GM12878 (cell line): ENCODE results near the gene TRIM9. TPM values are rescaled to one million over a fixed set of nuclear protein-coding genes. Genes with fewer than 3 reads are reported as not detected.

Experiments used
- ATAC-seq: fragments of 200-7000 bp; cut with Tn5 transposase; 3 replicates; pipeline ENCODE4 v1.9.1; 2020; ENCODE audit warnings: mild to moderate bottlenecking, moderate library complexity
- BruUV-seq: library from RNA; stranded (reverse); fragments of 400-500 nt; replicated peaks from 2 replicates; lab custom pipeline; 2021; lab: Mats Ljungman, UMichigan
- CTCF ChIA-PET: fragments of 300-600 bp; sonication (Branson Sonifier 250); formaldehyde crosslinking; extraction: SDS; loops from one replicate; lab custom pipeline; 2021; ENCODE audit warnings: inconsistent platforms; lab: Yijun Ruan, JAX
- POLR2A ChIA-PET: fragments of 350-600 bp; formaldehyde crosslinking; extraction: SDS; loops from one replicate; lab custom pipeline; 2021; ENCODE audit warnings: inconsistent platforms; lab: Charles Lee
- RAD21 ChIA-PET: fragments of 300-600 bp; sonication (Branson Sonifier 250); formaldehyde crosslinking; loops from one replicate; lab custom pipeline; 2023; ENCODE audit warnings: antibody characterized with exemption; ENCODE audit not compliant: unreplicated experiment; lab: Charles Lee
- SMC1A ChIA-PET: fragments of 300-600 bp; sonication (Branson Sonifier 250); formaldehyde crosslinking; loops from one replicate; lab custom pipeline; 2023; ENCODE audit not compliant: unreplicated experiment, uncharacterized antibody; lab: Charles Lee
- DNase-seq: peaks from one replicate; pipeline ENCODE4 v3.0.0-alpha.2; 2011; ENCODE audit warnings: low read depth, low spot score
- FAIRE-seq: peaks from 3 replicates; lab custom pipeline; 2011; peaks lifted over from hg19 to GRCh38; lab: Jason Lieb, UNC
- H2AFZ ChIP-seq: 2 replicates; pipeline ENCODE4 v1.6.0; 2011; ENCODE audit warnings: low read depth, low read length, control low read depth; ENCODE audit not compliant: control insufficient read depth
- H3K27ac ChIP-seq: 2 replicates; pipeline ENCODE4 v1.5.1; 2011; ENCODE audit warnings: control low read depth; ENCODE audit not compliant: control insufficient read depth, insufficient read depth
- H3K27me3 ChIP-seq, 2 experiments: replicated peaks in 1 of 2; 2 replicates each; pipeline versions ENCODE4 v1.6.0 to v1.6.1; 2011; ENCODE audit warnings: low read length in 1 of 2; ENCODE audit not compliant: control insufficient read depth in 2 of 2, insufficient read depth in 2 of 2
- H3K36me3 ChIP-seq, 2 experiments: 2 replicates each; pipeline ENCODE4 v1.5.1; 2011; ENCODE audit warnings: low read length in 1 of 2; ENCODE audit not compliant: control insufficient read depth in 2 of 2, insufficient read depth in 2 of 2
- H3K4me1 ChIP-seq: 2 replicates; pipeline ENCODE4 v1.6.1; 2011; ENCODE audit warnings: mild to moderate bottlenecking, low read length, moderate library complexity, mixed read lengths; ENCODE audit not compliant: control insufficient read depth, insufficient read depth
- H3K4me2 ChIP-seq: 2 replicates; pipeline ENCODE4 v1.6.0; 2011; ENCODE audit warnings: control low read depth; ENCODE audit not compliant: control insufficient read depth, insufficient read depth
- H3K4me3 ChIP-seq: fragments of 200-600 bp; sonication (generic); 2 replicates; pipeline ENCODE4 v1.5.1; 2016
- H3K79me2 ChIP-seq: 2 replicates; pipeline ENCODE4 v1.6.0; 2011; ENCODE audit warnings: low read length; ENCODE audit not compliant: control insufficient read depth, insufficient read depth
- H3K9ac ChIP-seq: 2 replicates; pipeline ENCODE4 v1.8.0; 2011; ENCODE audit warnings: low read length, control low read depth, mixed read lengths; ENCODE audit not compliant: control insufficient read depth, insufficient read depth
- H3K9me3 ChIP-seq: replicated peaks from 3 replicates; pipeline ENCODE4 v1.5.1; 2011; ENCODE audit warnings: mild to moderate bottlenecking, low read length; ENCODE audit not compliant: control insufficient read depth, insufficient read depth
- H4K20me1 ChIP-seq: 2 replicates; pipeline ENCODE4 v1.6.0; 2011; ENCODE audit not compliant: control insufficient read depth, insufficient read depth
- CUX1 ChIP-seq: IDR thresholded peaks from 2 replicates; pipeline ENCODE4 v1.6.1; 2012; ENCODE audit warnings: improper control_type of control experiment, low read depth, low read length; ENCODE audit not compliant: insufficient replicate concordance
- E4F1 ChIP-seq: fragments of 450-650 bp; IDR thresholded peaks from 2 replicates; pipeline ENCODE4 v1.6.1; 2018; ENCODE audit warnings: borderline replicate concordance, mild to moderate bottlenecking; ENCODE audit not compliant: partially characterized antibody
- HCFC1 ChIP-seq: fragments of 150-350 bp; IDR thresholded peaks from 2 replicates; pipeline ENCODE4 v1.6.1; 2014; ENCODE audit warnings: low read length
- IRF3 ChIP-seq: fragments of 450-650 bp; IDR thresholded peaks from 2 replicates; pipeline ENCODE4 v1.6.1; 2014; ENCODE audit warnings: mild to moderate bottlenecking
- MEF2B ChIP-seq: fragments of 450-650 bp; IDR thresholded peaks from 2 replicates; pipeline ENCODE4 v1.6.1; 2018; ENCODE audit warnings: mild to moderate bottlenecking, moderate library complexity; ENCODE audit not compliant: partially characterized antibody, poor library complexity, severe bottlenecking
- NR2C2 ChIP-seq: IDR thresholded peaks from 2 replicates; pipeline ENCODE4 v1.6.1; 2011; ENCODE audit warnings: borderline replicate concordance, low read depth; ENCODE audit not compliant: control insufficient read depth, insufficient read length
- RFX5 ChIP-seq: IDR thresholded peaks from 2 replicates; pipeline ENCODE4 v1.6.1; 2011; ENCODE audit warnings: low read depth, low read length, improper control_type of control experiment
- SMAD5 ChIP-seq: IDR thresholded peaks from 2 replicates; pipeline ENCODE4 v1.6.1; 2016; ENCODE audit warnings: antibody characterized with exemption, low read depth
- SMC3 ChIP-seq: IDR thresholded peaks from 2 replicates; pipeline ENCODE4 v1.6.1; 2011; ENCODE audit warnings: low read length, improper control_type of control experiment, borderline replicate concordance
- SRF ChIP-seq, 2 experiments: IDR thresholded peaks; 2 replicates each; pipeline ENCODE4 v1.6.1; 2011; ENCODE audit warnings: low read depth in 2 of 2, low read length in 2 of 2, mild to moderate bottlenecking in 1 of 2, moderate library complexity in 1 of 2
- WGBS: methylation state at CpG from one replicate; pipeline ENCODE4 v1.1.6; 2016; ENCODE audit warnings: low lambda C conversion rate; ENCODE audit not compliant: insufficient replicate concordance, insufficient coverage; ENCODE audit errors: missing lambda C conversion rate; 5-methylcytosine and 5-hydroxymethylcytosine counted together
- in situ Hi-C: fragments of 300-500 bp; cut with MboI; formaldehyde crosslinking; loops from 9 replicates; pipeline ENCODE4 v1.14.3; 2018; ENCODE audit warnings: mixed read lengths
- intact Hi-C: fragments of 100-400 bp; cut with micrococcal nuclease; formaldehyde crosslinking; loops from one replicate; pipeline ENCODE4 v1.14.2; 2022; ENCODE audit not compliant: unreplicated experiment
- polyA plus RNA-seq, 11 experiments: library from polyadenylated mRNA; depleted of rRNA in 4 of 11; unstranded in 6 of 11; stranded (reverse) in 5 of 11; fragments of >200 nt; fragmentation: Nextera tagmentation in 4 of 11; fragmentation: Illumina TruSeq in 1 of 11; extraction: Ambion mirVana in 4 of 11; extraction: Trizol in 1 of 11; gene quantifications; 1 replicate in 1 of 11; 2 replicates in 10 of 11; pipeline versions ENCODE4 v1.2.1 to v1.2.3, GENCODE V29; 2011 to 2016; ENCODE audit warnings: inconsistent platforms in 2 of 11, missing spikeins in 2 of 11, low read depth in 1 of 11
- total RNA-seq, 4 experiments: library from RNA; depleted of rRNA in 3 of 4; stranded (reverse); fragments of >200 nt in 3 of 4; fragmentation: Illumina TruSeq in 1 of 4; extraction: Trizol in 1 of 4; gene quantifications; 2 replicates each; pipeline versions ENCODE4 v1.2.1 to v1.2.3, GENCODE V29; 2013 to 2021

Gene TRIM9
- total and polyA plus RNA-seq, 10 of the 15 experiments (the other 5 are each of a cell fraction or from before 2014, with no cell fraction given): 0.04 to 0.18 (median 0.11) TPM; not detected in 2

GRCh38 chr14:51095854-51096823, 1.2 kb upstream of the TRIM9 start:
- ATAC-seq (no peak; the same call in 2 of the 3 replicates), DNase-seq (no peak), FAIRE-seq (no peak)
- peak overlapping the region; percentile 34 for H3K9ac ChIP-seq
- H3K4me1 ChIP-seq: peaks cover 16% of the 10 kb centered on the region
- H3K4me3 ChIP-seq: peak overlapping the region; percentile 67
- H2AFZ ChIP-seq: peak overlapping the region; percentile 93
- H3K27me3 ChIP-seq: peaks cover 16 to 20% of the 10 kb centered on the region in 2 experiments
- intact Hi-C loops (no loop called here), in situ Hi-C loops (no loop called here)
- no peak overlapping the region for H3K27ac ChIP-seq
- ChIA-PET SMC1A (no interaction called here), CTCF (no interaction called here), RAD21 (no interaction called here), POLR2A (no interaction called here)
- peak overlapping the region; percentile 99 for H3K4me2 ChIP-seq
- H3K9me3 ChIP-seq: no peaks in the 10 kb centered on the region
- WGBS: 32% methylated on average over 19 of the region's 19 CpGs
- no TSS peak for BruUV-seq
- no peaks in the 10 kb centered on the region for H4K20me1 ChIP-seq
- H3K79me2 ChIP-seq: no peaks in the 10 kb centered on the region
- H3K36me3 ChIP-seq: no peaks in the 10 kb centered on the region
- no peak for TF ChIP-seq IRF3
- TF ChIP-seq HCFC1: no peak
- no peak for TF ChIP-seq SMC3
- no peak for TF ChIP-seq NR2C2
- TF ChIP-seq E4F1: no peak
- TF ChIP-seq SMAD5: no peak
- no peak for TF ChIP-seq MEF2B
- no peak for TF ChIP-seq RFX5
- TF ChIP-seq SRF (IDR thresholded peaks at IDR 0.05; ENCODE audit: low read depth in 2 of 2, low read length in 2 of 2): no peak
- no peak for TF ChIP-seq CUX1
